ENCODE measurements around the gene MAPK8IP1. TPM values are rescaled to one million over a fixed set of nuclear protein-coding genes. Genes with fewer than 3 reads are reported as not detected.

Gene MAPK8IP1
- total RNA-seq, 1 experiment from 2014 or later = 13.6 TPM

DNA sequence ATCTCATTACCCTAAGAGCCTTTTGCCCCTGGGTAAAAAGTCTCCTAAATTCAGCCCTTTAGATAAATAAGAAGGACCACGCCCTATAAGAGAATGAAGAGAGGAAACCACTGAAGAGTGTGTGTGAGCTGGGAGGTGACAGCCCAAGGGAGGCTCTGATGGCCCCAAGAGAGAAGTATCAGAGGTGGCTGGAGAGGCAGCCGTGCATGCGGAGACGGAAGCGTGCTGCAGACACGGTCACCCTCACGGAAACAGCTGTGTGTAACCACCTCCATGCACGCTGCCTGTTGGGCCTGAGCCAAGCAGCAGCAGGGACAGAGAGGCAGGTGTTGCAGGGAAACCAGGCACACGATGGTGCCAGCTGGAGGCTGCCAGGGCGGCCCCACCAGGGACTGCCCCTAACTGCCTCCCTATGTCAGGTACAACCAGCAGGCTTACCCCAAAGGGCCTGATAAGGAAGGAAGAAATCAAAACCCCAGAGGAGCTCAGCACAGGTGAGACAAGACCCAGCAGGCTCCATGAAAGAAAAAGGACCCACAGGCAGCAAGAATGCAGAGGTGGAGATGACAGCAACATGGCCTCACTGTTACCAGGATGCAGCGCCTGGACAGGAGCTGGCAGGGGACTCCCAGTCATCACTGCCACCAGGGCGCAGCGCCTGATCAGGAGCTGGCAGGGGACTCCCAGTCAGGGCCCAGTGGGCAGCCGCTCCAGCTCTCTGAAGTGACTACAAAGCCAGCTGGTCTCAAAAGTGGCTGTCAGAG is 44.8 kb downstream of the MAPK8IP1 start:
- no peaks in the 10 kb centered on the region for H3K27me3 ChIP-seq (ENCODE audit: insufficient read depth, low read depth)
- no peak overlapping the region for H2AFZ ChIP-seq
- no TSS peak for BruUV-seq (replicated peaks)
- H4K20me1 ChIP-seq (ENCODE audit: insufficient read depth) = 0 out of 2 replicates have a peak, but pooled peaks cover 4% of the 10 kb centered on the region
- intact Hi-C loops (cut with micrococcal nuclease; ENCODE audit: unreplicated experiment) = no loop called here
- H3K79me2 ChIP-seq (ENCODE audit: low read depth) = no peaks in the 10 kb centered on the region
- no peaks in the 10 kb centered on the region for H3F3A ChIP-seq (ENCODE audit: insufficient read depth, low read depth)
- H3K4me1 ChIP-seq (replicated peaks; ENCODE audit: insufficient read depth) = 0 out of 2 replicates have a peak, but pooled peaks cover 4% of the 10 kb centered on the region
- DNase-seq = peak in 1 of 2 experiments; percentile 40
- TF ChIP-seq, protein P1, sequence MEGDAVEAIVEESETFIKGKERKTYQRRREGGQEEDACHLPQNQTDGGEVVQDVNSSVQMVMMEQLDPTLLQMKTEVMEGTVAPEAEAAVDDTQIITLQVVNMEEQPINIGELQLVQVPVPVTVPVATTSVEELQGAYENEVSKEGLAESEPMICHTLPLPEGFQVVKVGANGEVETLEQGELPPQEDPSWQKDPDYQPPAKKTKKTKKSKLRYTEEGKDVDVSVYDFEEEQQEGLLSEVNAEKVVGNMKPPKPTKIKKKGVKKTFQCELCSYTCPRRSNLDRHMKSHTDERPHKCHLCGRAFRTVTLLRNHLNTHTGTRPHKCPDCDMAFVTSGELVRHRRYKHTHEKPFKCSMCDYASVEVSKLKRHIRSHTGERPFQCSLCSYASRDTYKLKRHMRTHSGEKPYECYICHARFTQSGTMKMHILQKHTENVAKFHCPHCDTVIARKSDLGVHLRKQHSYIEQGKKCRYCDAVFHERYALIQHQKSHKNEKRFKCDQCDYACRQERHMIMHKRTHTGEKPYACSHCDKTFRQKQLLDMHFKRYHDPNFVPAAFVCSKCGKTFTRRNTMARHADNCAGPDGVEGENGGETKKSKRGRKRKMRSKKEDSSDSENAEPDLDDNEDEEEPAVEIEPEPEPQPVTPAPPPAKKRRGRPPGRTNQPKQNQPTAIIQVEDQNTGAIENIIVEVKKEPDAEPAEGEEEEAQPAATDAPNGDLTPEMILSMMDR (conservative IDR thresholded peaks at IDR 0.05) = no peak
- no peak for TF ChIP-seq EZH2 (IDR thresholded peaks at IDR 0.05; ENCODE audit: low read depth)
- H3K4me2 ChIP-seq = no peak overlapping the region
- ChIA-PET POLR2A (ENCODE audit: unreplicated experiment) (interaction anchor here (0.6 kb wide), 2 partner anchors 57 to 1333 kb away, joined by 3 to 29 read pairs; no protein-coding TSS in a partner anchor), CTCF (interaction anchor here (0.7 kb wide), 1 partner anchor 76 kb away, joined by 3 read pairs; no protein-coding TSS in a partner anchor)
- no peak overlapping the region for H3K27ac ChIP-seq
- H3K9me2 ChIP-seq (ENCODE audit: insufficient read depth) = no peaks in the 10 kb centered on the region
- no peaks in the 10 kb centered on the region for H3K9me3 ChIP-seq (ENCODE audit: insufficient read depth, low read depth)
- H3K36me3 ChIP-seq (ENCODE audit: low read depth) = no peaks in the 10 kb centered on the region
- no peak overlapping the region for H3K4me3 ChIP-seq

DNA sequence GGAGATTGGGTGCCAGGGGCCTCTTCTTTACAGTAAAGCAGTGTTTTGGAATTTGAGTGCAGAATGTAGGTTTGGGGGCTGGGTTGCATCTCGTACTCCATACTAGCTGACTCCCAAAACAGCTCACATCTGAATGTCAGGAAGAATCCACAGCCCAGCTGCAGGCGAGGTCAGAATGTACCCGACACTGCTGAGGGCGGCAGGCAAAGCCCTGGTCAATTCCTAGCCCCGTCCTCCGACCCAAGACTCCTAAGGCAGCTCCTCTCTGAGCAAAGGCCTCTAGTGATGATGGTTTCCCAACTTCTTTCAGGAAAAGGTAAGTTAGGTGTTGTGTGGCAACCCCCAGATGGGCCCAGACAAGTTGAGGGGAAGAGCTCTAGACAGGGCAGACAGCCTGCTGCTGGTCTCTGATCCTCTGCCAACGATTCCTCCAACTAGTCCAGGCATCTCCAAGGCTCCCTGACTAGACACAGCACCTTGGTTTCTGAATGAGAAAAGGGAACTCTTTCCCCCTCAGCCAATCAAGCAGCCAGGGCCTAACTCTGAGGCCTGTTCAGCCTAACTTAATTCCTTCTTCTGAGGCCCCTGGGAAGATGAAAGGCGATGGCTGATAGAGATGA is 45.6 kb downstream of the MAPK8IP1 start:
- 0 out of 2 replicates have a peak, but pooled peaks cover 4% of the 10 kb centered on the region for H4K20me1 ChIP-seq (ENCODE audit: insufficient read depth)
- H3K4me3 ChIP-seq = no peak overlapping the region
- 0 out of 2 replicates have a peak, but pooled peaks cover 4% of the 10 kb centered on the region for H3K4me1 ChIP-seq (replicated peaks; ENCODE audit: insufficient read depth)
- no peaks in the 10 kb centered on the region for H3F3A ChIP-seq (ENCODE audit: insufficient read depth, low read depth)
- POLR2A ChIA-PET (ENCODE audit: unreplicated experiment) = no interaction called here
- CTCF ChIA-PET = no interaction called here
- no peaks in the 10 kb centered on the region for H3K79me2 ChIP-seq (ENCODE audit: low read depth)
- H3K9me3 ChIP-seq (ENCODE audit: insufficient read depth, low read depth) = no peaks in the 10 kb centered on the region
- no peaks in the 10 kb centered on the region for H3K9me2 ChIP-seq (ENCODE audit: insufficient read depth)
- BruUV-seq (replicated peaks) = no TSS peak
- H3K4me2 ChIP-seq = no peak overlapping the region
- intact Hi-C loops (cut with micrococcal nuclease; ENCODE audit: unreplicated experiment) = no loop called here
- H3K36me3 ChIP-seq (ENCODE audit: low read depth) = no peaks in the 10 kb centered on the region
- H2AFZ ChIP-seq = no peak overlapping the region
- H3K27me3 ChIP-seq (ENCODE audit: insufficient read depth, low read depth) = no peaks in the 10 kb centered on the region
- TF ChIP-seq, protein P1 (conservative IDR thresholded peaks at IDR 0.05) = no peak
- TF ChIP-seq EZH2 (IDR thresholded peaks at IDR 0.05; ENCODE audit: low read depth) = no peak
- no peak overlapping the region for H3K27ac ChIP-seq
- DNase-seq = no peak

DNA sequence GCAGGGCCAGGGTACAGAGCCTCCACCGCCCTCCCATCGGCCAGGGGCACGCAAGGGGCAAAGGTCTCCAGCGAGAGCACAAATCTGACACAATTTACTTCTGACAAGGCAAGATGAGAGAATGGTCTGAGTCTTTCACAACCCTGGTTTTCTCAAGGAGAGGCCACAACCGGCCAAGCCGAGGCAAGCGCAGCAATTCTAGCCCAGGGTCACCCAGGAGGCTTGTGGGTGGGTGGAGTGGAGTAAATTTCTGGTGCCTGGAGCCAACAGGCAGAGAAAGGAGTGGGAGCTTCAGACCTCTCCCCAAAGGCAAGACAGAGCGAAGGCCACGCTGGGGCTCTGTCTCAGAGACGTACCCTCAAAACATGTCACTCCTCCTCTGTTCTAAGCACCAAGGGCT is 46.3 kb downstream of the MAPK8IP1 start:
- no peak overlapping the region for H3K4me3 ChIP-seq
- 0 out of 2 replicates have a peak, but pooled peaks cover 4% of the 10 kb centered on the region for H3K4me1 ChIP-seq (replicated peaks; ENCODE audit: insufficient read depth)
- H3K27ac ChIP-seq = no peak overlapping the region

More for the DNA sequence above, 46.3 kb downstream of the MAPK8IP1 start:
- ChIA-PET POLR2A (ENCODE audit: unreplicated experiment) (no interaction called here), CTCF (no interaction called here)
- Histone ChIP-seq H3K9me3 (ENCODE audit: insufficient read depth, low read depth) (no peaks in the 10 kb centered on the region), H4K20me1 (ENCODE audit: insufficient read depth) (0 out of 2 replicates have a peak, but pooled peaks cover 4% of the 10 kb centered on the region), H3K36me3 (ENCODE audit: low read depth) (no peaks in the 10 kb centered on the region), H3K4me2 (no peak overlapping the region), H3K9me2 (ENCODE audit: insufficient read depth) (no peaks in the 10 kb centered on the region), H3F3A (ENCODE audit: insufficient read depth, low read depth) (no peaks in the 10 kb centered on the region), H3K27me3 (ENCODE audit: insufficient read depth, low read depth) (no peaks in the 10 kb centered on the region), H2AFZ (no peak overlapping the region), H3K79me2 (ENCODE audit: low read depth) (no peaks in the 10 kb centered on the region)
- TF ChIP-seq, protein P1 (conservative IDR thresholded peaks at IDR 0.05) = no peak
- TF ChIP-seq EZH2 (IDR thresholded peaks at IDR 0.05; ENCODE audit: low read depth) = no peak
- no TSS peak for BruUV-seq (replicated peaks)
- DNase-seq = no peak
- intact Hi-C loops (cut with micrococcal nuclease; ENCODE audit: unreplicated experiment) = no loop called here

Measured in PC-9 (cell line).